Spleen (tissue), 7 donors: Measurements from ENCODE around the gene AMN1.

Source experiments
- CTCF ChIP-seq, 11 experiments: fragments of 200-600 bp in 7 of 11; fragments of 450-650 bp in 4 of 11; sonication (generic) in 4 of 11; IDR thresholded peaks in 8 of 11; conservative IDR thresholded peaks in 3 of 11; 1 replicate in 7 of 11; 2 replicates in 4 of 11; pipeline versions ENCODE4 v1.4.0 to v1.8.0; 2016 to 2021; ENCODE audit warnings: antibody characterized with exemption in 11 of 11, inconsistent platforms in 4 of 11, mild to moderate bottlenecking in 1 of 11
- POLR2AphosphoS5 ChIP-seq, 3 donors: sonication (generic); formaldehyde crosslinking; IDR thresholded peaks; one replicate each; pipeline ENCODE4 v1.5.1; 2017; ENCODE audit warnings: antibody characterized with exemption in 3 of 3
- donor health status: DM: no; HTN: no; CAD: no; lungs with moderate emphysema.
- donor health status: DM: no; HTN: no; CAD: no.
- donor health status: DM: no; HTN: no; CAD: no.

- TF ChIP-seq POLR2AphosphoS5 (IDR thresholded peaks at IDR 0.05) (peak; percentile 86 to 92 (median 91)), CTCF (IDR thresholded peaks at IDR 0.05 in 8 of 11, conservative IDR thresholded peaks at IDR 0.05 in 3 of 11) (peak in 9 of 11 experiments; percentile 41 to 78 (median 67))
These were observed 69.5 kb downstream of the AMN1 start, which contains the start of gene ETFBKMT for GRCh38 chr12:31659087-31659942.
